ENCODE measurements around the gene STBD1.

DNA sequence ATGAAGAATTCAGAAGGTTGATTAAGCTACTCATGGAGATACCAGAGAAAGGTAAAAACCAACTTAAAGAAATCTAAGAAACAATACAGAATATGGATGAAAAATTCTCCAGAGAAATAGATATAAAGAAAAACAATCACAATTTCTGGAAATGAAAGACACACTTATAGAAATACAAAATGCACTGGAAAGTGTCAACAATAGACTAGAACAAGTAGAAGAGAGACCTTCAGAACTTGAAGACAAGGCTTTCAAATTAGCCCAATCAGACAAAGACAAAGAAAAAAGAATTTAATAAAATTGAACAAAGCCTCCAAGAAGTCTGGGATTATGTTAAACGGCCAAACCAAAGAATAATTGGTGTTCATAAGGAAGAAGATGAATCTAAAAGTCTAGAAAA lies 9.6 kb downstream of the STBD1 start:
- TF ChIP-seq, protein P1, sequence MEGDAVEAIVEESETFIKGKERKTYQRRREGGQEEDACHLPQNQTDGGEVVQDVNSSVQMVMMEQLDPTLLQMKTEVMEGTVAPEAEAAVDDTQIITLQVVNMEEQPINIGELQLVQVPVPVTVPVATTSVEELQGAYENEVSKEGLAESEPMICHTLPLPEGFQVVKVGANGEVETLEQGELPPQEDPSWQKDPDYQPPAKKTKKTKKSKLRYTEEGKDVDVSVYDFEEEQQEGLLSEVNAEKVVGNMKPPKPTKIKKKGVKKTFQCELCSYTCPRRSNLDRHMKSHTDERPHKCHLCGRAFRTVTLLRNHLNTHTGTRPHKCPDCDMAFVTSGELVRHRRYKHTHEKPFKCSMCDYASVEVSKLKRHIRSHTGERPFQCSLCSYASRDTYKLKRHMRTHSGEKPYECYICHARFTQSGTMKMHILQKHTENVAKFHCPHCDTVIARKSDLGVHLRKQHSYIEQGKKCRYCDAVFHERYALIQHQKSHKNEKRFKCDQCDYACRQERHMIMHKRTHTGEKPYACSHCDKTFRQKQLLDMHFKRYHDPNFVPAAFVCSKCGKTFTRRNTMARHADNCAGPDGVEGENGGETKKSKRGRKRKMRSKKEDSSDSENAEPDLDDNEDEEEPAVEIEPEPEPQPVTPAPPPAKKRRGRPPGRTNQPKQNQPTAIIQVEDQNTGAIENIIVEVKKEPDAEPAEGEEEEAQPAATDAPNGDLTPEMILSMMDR (conservative IDR thresholded peaks at IDR 0.05; ENCODE audit: low read depth in 2 of 2), result no peak
- TF ChIP-seq, protein P2, sequence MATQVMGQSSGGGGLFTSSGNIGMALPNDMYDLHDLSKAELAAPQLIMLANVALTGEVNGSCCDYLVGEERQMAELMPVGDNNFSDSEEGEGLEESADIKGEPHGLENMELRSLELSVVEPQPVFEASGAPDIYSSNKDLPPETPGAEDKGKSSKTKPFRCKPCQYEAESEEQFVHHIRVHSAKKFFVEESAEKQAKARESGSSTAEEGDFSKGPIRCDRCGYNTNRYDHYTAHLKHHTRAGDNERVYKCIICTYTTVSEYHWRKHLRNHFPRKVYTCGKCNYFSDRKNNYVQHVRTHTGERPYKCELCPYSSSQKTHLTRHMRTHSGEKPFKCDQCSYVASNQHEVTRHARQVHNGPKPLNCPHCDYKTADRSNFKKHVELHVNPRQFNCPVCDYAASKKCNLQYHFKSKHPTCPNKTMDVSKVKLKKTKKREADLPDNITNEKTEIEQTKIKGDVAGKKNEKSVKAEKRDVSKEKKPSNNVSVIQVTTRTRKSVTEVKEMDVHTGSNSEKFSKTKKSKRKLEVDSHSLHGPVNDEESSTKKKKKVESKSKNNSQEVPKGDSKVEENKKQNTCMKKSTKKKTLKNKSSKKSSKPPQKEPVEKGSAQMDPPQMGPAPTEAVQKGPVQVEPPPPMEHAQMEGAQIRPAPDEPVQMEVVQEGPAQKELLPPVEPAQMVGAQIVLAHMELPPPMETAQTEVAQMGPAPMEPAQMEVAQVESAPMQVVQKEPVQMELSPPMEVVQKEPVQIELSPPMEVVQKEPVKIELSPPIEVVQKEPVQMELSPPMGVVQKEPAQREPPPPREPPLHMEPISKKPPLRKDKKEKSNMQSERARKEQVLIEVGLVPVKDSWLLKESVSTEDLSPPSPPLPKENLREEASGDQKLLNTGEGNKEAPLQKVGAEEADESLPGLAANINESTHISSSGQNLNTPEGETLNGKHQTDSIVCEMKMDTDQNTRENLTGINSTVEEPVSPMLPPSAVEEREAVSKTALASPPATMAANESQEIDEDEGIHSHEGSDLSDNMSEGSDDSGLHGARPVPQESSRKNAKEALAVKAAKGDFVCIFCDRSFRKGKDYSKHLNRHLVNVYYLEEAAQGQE (IDR thresholded peaks at IDR 0.05; ENCODE audit: unreplicated experiment), result no peak
- TF ChIP-seq EZH2phosphoT487 (IDR thresholded peaks at IDR 0.05; ENCODE audit: unreplicated experiment), result no peak
- TF ChIP-seq POLR2AphosphoS5 (IDR thresholded peaks at IDR 0.05; ENCODE audit: low read depth), result no peak
- TF ChIP-seq EZH2 (IDR thresholded peaks at IDR 0.05; ENCODE audit: low read depth, unreplicated experiment), result no peak
- no peak for TF ChIP-seq CREB1 (CRISPR knock-in tag; IDR thresholded peaks at IDR 0.05; ENCODE audit: low read depth)

Measured in GM23338 (cell line).